ENCODE data around the gene CLDN9.
A peak's percentile ranks its signal among the peaks of the same experiment; 100 is the strongest.

The CLDN9 gene

DNA sequence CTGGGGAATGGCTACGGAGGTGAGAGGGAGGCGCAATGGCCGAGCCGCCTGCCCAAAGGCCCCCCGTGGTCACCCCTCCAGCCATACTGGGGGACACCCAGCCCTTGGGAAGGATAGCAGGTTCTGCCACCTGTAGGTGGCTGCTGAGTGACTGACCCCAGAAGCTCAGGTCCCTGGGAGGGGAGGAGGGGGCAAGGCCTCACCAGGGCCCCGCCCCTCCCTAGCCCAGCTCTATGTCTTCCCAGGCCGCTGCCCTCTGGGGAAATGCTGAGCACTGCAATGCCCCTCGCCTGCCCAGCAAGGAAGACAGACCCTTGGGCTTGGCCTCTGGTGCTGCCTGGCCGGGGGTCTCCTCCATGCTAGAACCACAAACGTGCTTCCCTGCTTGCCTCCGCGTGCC, 11.4 kb upstream of the CLDN9 start:
- no peak overlapping the region for H3K27ac Mint-ChIP-seq
- no peaks in the 10 kb centered on the region for H3K9me3 Mint-ChIP-seq
- no peaks in the 10 kb centered on the region for H3K36me3 Mint-ChIP-seq (ENCODE audit: low read depth)
- H3K4me1 Mint-ChIP-seq (ENCODE audit: low read depth) = peaks cover 4% of the 10 kb centered on the region
- no peak overlapping the region for H3K4me3 Mint-ChIP-seq
- H3K27me3 Mint-ChIP-seq = peaks cover 7% of the 10 kb centered on the region

DNA sequence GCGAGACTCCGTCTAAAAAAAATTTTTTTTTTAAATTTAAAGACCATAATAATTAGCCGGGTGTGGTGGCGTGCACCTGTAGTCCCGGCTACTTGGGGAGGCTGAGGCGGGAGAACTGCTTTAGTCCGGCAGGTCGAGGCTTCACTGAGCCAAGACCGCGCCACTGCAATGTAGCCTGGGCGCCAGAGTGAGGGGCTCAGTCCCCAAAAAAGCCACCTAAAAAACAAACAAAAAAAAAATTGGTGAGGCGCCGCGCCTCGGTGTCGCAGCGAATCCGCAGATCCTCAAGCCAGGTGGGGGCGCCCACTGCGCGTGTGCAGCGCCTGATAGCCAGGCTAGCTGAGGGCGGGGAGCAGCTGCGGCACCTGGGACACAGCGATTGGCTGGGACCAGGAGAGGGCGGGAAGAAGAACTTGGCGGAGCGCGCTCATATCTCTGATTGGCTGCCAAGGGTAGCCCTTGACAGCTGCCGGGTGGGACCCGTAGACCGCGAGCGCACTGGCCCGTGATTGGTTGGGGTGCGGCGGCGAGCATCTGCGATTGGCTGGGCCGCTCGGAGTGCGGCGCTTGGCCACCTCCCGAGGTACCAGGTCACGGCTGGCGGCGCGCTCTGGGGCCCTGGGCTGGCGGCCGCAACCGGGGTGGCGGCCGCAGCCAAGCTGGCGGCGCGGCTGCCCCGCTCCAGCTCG, 9.0 kb upstream of the CLDN9 start:
- no peaks in the 10 kb centered on the region for H3K9me3 Mint-ChIP-seq
- no peaks in the 10 kb centered on the region for H3K36me3 Mint-ChIP-seq (ENCODE audit: low read depth)
- peaks cover 11% of the 10 kb centered on the region for H3K27me3 Mint-ChIP-seq
- peaks cover 25% of the 10 kb centered on the region for H3K4me1 Mint-ChIP-seq (ENCODE audit: low read depth)
- peak overlapping the region; percentile 55 for H3K4me3 Mint-ChIP-seq
- no peak overlapping the region for H3K27ac Mint-ChIP-seq

DNA sequence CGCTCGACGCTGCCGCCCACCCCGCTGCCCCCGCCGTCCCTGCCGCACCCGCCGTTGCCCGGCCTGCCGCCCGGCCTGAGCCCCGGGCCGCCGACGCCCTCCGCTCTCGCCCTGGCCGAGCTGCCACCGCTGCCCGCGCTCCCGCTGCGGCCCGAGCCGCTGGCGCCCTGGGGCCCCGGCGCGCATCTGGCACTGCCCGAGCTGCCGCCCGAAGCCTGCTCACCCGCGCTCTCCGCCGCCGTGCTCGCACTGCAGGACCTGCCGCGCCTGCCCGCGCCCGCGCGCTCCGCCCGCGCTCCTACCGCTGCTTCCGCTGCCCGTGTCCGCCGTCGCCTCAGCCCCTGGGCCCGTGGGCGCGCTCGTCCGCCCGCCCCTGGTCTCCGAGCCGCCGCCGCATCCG, 8.4 kb upstream of the CLDN9 start:
- Mint-ChIP-seq H3K4me1 (ENCODE audit: low read depth) (peaks cover 28% of the 10 kb centered on the region), H3K9me3 (no peaks in the 10 kb centered on the region), H3K36me3 (ENCODE audit: low read depth) (no peaks in the 10 kb centered on the region), H3K4me3 (no peak overlapping the region), H3K27ac (no peak overlapping the region), H3K27me3 (peaks cover 11% of the 10 kb centered on the region)

DNA sequence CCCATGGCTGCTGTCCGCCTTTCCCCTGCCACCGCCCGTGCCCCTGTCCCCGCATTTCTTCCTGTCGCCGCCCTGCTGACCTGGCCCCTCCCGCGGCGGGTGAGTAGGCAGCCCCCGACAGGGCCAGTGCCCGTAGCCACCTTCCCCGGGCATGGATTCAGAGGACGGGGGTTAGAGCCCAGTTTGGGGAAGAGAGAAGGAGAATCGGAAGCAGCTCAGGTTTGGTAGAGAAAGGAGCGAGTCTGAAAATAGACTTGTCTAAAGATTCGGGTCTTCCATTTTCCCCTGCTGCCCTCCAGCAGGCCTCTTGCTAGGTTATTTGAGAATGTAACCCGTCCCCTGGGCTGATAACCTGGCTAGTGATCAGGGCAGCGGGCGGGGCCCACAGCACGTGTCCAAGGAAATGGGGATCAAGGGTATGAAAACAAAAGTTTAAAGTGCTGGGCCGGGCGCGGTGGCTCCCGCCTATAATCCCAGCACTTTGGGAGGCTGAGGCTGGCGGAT, 7.9 kb upstream of the CLDN9 start:
- H3K9me3 Mint-ChIP-seq = no peaks in the 10 kb centered on the region
- no peak overlapping the region for H3K27ac Mint-ChIP-seq
- H3K4me3 Mint-ChIP-seq = peak overlapping the region; percentile 60
- peaks cover 11% of the 10 kb centered on the region for H3K27me3 Mint-ChIP-seq
- H3K36me3 Mint-ChIP-seq (ENCODE audit: low read depth) = no peaks in the 10 kb centered on the region
- peaks cover 28% of the 10 kb centered on the region for H3K4me1 Mint-ChIP-seq (ENCODE audit: low read depth)

DNA sequence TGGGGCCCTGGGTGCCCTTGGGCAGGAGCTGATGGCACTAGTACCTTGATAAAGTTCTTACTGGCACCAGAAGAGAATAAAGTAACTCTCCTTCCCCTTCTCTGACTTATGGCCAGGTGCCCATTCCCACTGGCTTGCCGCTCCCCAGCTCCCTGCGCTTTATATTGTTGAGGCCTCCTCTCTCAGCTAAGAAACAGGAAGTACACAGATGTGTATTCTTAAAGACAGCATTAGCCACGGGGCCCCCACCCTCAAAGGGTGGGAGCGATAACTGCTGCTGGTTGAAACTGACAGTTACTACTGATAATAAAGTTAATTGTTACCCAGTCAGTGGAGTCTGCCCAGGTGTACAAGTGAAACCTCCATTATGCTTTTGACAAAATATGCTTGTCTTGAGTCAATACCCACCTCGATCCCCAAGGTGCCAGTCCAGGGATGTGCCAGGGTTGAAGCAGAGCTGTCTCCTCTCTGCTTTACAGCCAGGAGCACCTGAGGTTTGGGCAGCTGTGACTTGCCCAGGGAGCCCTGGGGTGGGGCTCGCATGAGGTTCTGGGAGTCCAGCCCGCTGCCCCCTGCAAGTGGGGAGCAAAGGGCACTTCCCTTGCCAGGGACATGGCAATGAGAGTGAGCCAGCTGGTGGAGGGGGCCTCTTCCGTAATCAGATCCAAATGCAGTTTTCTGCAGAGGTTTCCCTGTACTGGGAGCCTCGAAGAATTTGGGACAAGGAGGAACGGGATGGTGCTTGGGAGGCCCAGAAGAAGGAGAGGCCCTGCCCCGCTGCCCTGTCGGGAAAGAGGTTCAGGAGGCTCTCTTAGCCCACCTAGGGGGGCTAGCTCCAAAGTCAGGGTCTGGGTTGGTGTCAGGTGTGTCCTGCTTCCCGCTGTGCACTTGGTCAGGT, 5.4 kb upstream of the CLDN9 start:
- H3K27ac Mint-ChIP-seq = no peak overlapping the region
- H3K4me3 Mint-ChIP-seq = no peak overlapping the region
- H3K9me3 Mint-ChIP-seq = no peaks in the 10 kb centered on the region
- H3K27me3 Mint-ChIP-seq = peaks cover 13% of the 10 kb centered on the region
- peaks cover 28% of the 10 kb centered on the region for H3K4me1 Mint-ChIP-seq (ENCODE audit: low read depth)
- H3K36me3 Mint-ChIP-seq (ENCODE audit: low read depth) = no peaks in the 10 kb centered on the region

DNA sequence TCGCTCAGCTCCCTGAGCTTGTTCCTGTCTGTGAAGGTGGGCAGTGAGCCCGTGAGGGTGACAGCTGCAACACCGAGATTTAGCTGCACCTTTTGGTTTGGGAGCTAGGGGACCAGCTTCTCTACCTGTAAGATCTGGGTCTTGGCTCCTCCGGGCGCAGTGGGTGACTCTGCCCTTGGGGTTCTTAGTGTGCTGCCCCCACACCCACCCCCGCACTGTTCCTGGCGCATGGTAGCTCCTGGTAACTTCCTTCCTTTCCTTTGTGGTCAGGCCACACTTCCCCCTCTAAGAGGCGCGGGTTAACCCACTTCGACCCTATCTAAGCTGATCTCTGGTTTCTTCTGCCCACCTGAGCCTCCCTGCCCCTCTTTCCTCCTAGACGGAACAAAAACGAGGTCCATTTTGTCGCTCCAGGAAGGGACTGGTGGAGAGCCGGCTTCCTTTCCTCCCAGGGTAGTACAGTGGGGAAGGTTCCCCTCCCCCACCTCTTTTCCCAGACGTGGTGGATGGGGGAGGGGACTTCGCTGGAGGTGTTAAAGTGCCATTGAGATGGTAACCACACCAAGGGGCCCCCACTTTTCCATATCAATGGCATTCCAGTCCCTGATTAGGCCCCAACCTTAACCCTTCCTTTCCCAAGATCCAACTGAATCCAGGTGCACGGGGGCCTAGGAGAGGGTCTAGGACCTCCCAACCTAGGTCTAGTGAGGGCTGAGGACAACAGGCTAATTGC, 4.6 kb upstream of the CLDN9 start:
- no peaks in the 10 kb centered on the region for H3K36me3 Mint-ChIP-seq (ENCODE audit: low read depth)
- peaks cover 13% of the 10 kb centered on the region for H3K27me3 Mint-ChIP-seq
- H3K27ac Mint-ChIP-seq = peak overlapping the region; percentile 59
- no peaks in the 10 kb centered on the region for H3K9me3 Mint-ChIP-seq
- peak overlapping the region; percentile 22 for H3K4me3 Mint-ChIP-seq
- peaks cover 28% of the 10 kb centered on the region for H3K4me1 Mint-ChIP-seq (ENCODE audit: low read depth)

DNA sequence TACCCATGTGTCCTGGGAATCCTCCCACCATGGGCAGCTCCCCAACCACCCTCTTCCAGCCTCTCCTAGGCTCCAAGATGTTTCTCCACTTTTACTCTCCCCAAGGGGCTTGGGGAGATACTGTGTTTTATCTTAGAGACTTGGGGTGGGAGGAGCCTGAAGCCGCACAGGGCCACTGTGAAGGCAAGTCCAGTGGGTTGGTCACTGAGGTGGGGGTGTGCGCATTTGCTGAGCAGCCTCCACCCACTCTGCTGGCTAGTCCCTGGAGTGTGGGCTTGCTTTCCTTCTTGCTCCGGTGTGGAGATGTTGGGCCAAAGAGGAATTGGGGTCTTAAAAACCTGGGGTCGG, 4.1 kb upstream of the CLDN9 start:
- Mint-ChIP-seq H3K36me3 (ENCODE audit: low read depth) (no peaks in the 10 kb centered on the region), H3K4me1 (ENCODE audit: low read depth) (peaks cover 28% of the 10 kb centered on the region), H3K9me3 (no peaks in the 10 kb centered on the region), H3K4me3 (no peak overlapping the region), H3K27me3 (peaks cover 13% of the 10 kb centered on the region), H3K27ac (no peak overlapping the region)

DNA sequence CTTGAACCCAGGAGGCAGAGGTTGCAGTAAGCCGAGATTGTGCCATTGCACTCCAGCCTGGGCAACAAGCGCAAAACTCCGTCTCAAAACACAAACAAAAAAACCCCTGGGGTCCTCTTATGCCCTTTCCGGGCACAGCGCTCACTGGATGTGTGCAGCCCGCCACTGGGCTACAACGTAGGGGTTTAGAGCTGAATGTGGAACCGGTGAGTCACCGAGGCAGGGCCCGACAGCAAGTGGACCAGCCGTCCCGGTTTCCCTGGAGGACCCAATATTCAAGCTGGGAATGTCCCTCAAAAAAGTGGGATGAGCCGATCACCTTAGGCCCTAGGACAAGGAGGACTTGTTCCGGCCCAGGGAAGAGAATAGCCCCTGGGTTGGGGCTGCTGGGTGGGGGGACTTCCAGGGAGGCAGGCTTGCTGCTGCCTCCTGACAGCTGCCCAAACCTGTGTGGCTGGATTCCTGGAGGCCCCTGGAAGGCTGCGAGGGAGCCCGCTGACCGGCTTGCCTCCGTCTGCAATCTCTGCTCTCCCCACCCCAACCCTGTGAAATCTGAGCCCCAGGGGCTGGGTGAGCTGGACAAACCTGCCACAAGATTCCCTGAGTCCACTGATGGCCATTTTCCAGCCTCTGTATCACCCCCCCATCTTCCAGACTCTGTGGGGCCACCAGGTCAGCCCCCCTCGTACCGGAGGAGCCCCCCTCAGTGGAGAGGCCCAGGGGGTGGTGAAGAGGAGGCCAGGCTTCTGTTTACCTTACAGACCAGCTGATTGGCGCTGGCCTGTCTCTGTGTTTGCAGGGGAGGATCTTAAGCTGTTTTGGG, 2.9 kb upstream of the CLDN9 start:
- no peaks in the 10 kb centered on the region for H3K9me3 Mint-ChIP-seq
- H3K4me1 Mint-ChIP-seq (ENCODE audit: low read depth) = peaks cover 27% of the 10 kb centered on the region
- no peak overlapping the region for H3K27ac Mint-ChIP-seq
- no peak overlapping the region for H3K4me3 Mint-ChIP-seq
- peaks cover 13% of the 10 kb centered on the region for H3K27me3 Mint-ChIP-seq
- no peaks in the 10 kb centered on the region for H3K36me3 Mint-ChIP-seq (ENCODE audit: low read depth)

DNA sequence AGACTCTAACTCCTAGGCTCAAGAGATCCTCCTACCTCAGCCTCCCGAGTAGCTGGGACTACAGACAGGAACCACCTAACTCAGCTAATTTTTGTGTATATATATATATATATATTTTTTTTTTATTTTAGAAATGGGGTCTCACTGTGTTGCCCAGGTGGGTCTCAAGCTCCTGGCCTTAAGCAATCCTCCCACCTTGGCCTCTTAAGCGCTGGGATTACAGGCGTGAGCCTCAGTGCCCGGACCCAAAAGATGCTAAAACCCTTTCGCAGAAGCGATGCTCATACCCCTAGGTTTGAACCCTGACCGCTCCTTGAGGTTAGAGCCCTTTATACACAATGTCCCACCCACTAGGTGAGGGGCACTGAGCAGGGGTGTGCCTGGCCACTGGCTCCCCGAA, 2.2 kb upstream of the CLDN9 start:
- Mint-ChIP-seq H3K4me3 (no peak overlapping the region), H3K4me1 (ENCODE audit: low read depth) (peaks cover 25% of the 10 kb centered on the region), H3K36me3 (ENCODE audit: low read depth) (no peaks in the 10 kb centered on the region), H3K27ac (no peak overlapping the region), H3K27me3 (peaks cover 12% of the 10 kb centered on the region), H3K9me3 (no peaks in the 10 kb centered on the region)

DNA sequence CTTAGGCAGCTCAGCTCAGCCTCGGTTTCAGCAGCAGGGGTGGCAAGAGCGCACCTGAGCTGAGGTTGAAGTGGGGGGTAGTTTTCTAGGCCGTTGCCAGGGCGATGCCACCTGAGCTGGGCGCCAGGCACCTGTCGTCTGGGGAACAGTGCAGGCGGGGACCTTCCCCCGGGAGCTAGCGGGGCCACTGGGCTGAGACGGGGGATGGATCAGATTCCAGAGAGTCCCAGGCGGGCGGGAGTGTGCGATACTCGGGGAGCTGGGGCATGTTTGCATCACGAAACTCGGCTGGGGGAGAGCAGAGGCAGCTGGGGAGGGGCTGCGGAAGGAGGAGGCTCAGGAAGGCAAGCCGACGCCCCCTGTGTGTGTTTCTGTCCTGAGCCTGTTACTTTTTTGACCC, 477 bp upstream of the CLDN9 start:
- Mint-ChIP-seq H3K4me1 (ENCODE audit: low read depth) (peaks cover 18% of the 10 kb centered on the region), H3K4me3 (no peak overlapping the region), H3K36me3 (ENCODE audit: low read depth) (no peaks in the 10 kb centered on the region), H3K27ac (no peak overlapping the region), H3K9me3 (no peaks in the 10 kb centered on the region), H3K27me3 (peaks cover 12% of the 10 kb centered on the region)

DNA sequence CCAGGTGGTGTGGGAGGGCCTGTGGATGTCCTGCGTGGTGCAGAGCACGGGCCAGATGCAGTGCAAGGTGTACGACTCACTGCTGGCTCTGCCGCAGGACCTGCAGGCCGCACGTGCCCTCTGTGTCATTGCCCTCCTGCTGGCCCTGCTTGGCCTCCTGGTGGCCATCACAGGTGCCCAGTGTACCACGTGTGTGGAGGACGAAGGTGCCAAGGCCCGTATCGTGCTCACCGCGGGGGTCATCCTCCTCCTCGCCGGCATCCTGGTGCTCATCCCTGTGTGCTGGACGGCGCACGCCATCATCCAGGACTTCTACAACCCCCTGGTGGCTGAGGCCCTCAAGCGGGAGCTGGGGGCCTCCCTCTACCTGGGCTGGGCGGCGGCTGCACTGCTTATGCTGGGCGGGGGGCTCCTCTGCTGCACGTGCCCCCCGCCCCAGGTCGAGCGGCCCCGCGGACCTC, 798 bp downstream of the CLDN9 start:
- Mint-ChIP-seq H3K27me3 (peaks cover 9% of the 10 kb centered on the region), H3K4me3 (no peak overlapping the region), H3K27ac (no peak overlapping the region)

DNA sequence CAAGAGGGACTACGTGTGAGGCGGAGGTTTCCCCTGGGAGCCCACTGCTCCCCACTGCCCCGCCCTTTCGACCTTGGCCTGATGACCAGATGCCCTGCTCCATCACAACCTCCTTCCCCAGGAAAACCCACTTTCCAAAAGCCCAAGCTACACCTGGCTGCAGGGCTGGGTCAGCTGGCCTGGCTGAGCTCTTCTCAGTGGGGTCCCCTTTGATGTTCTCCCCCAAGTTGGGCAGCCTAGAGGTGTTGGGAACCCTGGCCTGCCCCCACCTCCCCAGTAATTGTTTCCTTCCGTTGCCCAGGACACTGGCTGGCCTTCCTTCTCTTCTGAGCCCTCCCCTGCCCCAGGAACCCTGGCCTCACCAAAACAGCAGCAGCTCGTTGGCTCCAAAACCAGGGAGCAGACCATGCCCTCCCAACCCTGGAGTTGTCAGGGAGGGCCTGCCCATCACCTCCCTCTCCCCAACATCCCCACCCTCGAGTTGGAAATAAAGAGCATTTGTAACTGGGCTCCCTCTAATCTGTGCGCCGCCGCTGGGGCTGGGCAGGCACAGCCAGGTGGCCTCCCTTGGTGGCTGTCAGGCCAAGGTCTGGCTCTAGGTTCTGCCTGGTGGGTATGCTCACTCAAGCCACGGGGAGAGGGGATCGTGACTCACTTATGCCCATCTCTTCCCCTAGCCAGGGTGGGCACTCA, 1.4 kb downstream of the CLDN9 start:
- Mint-ChIP-seq H3K4me1 (ENCODE audit: low read depth) (peaks cover 8% of the 10 kb centered on the region), H3K4me3 (no peak overlapping the region), H3K9me3 (no peaks in the 10 kb centered on the region), H3K36me3 (ENCODE audit: low read depth) (no peaks in the 10 kb centered on the region), H3K27ac (no peak overlapping the region), H3K27me3 (peaks cover 9% of the 10 kb centered on the region)

More for the DNA sequence above, 798 bp downstream of the CLDN9 start:
- Mint-ChIP-seq H3K9me3 (no peaks in the 10 kb centered on the region), H3K36me3 (ENCODE audit: low read depth) (no peaks in the 10 kb centered on the region), H3K4me1 (ENCODE audit: low read depth) (peaks cover 11% of the 10 kb centered on the region)

DNA sequence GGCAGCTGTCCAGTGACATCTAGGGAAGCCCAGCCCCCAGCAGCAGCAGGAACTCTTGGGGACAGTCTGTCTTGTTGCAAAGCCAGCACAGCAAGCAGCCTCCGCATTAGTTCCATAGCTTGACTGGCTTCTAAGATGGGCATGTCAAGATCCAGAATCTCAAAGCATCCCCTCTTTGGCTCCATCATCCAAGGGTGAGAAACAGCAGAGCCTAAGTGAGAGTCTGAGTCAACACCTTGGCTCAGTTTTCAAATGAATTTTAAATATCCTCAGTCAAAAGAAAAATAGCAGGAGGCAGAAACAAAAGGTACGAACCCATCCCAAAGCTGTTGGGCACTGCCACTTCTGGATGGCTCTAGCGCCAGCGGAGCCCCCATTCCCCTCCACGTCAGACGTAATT, 2.2 kb downstream of the CLDN9 start:
- Mint-ChIP-seq H3K36me3 (ENCODE audit: low read depth) (no peaks in the 10 kb centered on the region), H3K27me3 (peaks cover 9% of the 10 kb centered on the region), H3K27ac (no peak overlapping the region), H3K4me1 (ENCODE audit: low read depth) (peaks cover 15% of the 10 kb centered on the region), H3K9me3 (no peaks in the 10 kb centered on the region), H3K4me3 (no peak overlapping the region)
